Stimulated activated CD8-positive, alpha-beta memory T cell treated with anti-CD3 and anti-CD28 coated beads, Interleukin-2, amount 100 ng/mL, for 1 hour (primary cell): ENCODE results near the gene SNRPD2.
A peak's percentile ranks its signal among the peaks of the same experiment; 100 is the strongest.
"Not testable (repeated sequence)": the region's sequence is repeated elsewhere in the genome, so short reads cannot be mapped to it uniquely, and the experiment has no call there.

Source experiments
- DNase-seq, 2 donors: peaks; one replicate each; pipeline ENCODE4 v3.0.0-alpha.2; 2020; ENCODE audit warnings: low read depth in 2 of 2

Gene SNRPD2

GRCh38 chr19:45705115-45705514, 13.4 kb upstream of the SNRPD2 start:
- DNase-seq, result no peak

DNA sequence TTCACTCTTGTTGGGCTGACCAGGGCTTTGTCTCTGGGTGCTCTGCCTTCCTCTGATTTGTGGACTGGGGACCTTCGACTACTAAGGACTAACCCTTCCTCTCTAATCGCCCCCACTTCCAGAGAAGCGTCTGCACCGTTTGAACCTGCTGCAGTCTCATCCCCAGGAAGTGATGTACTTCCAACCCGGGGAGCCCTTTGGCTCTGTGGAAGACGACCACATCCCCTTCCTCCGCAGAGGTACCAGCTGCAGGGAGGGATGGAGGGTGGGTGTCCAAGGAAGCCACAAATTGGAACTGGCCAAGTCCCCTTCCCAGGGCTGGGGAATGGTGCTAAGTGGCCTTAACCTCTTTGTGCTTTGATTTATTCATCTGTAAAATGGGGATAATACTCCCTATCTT, 9.9 kb upstream of the SNRPD2 start:
- no peak for DNase-seq

DNA sequence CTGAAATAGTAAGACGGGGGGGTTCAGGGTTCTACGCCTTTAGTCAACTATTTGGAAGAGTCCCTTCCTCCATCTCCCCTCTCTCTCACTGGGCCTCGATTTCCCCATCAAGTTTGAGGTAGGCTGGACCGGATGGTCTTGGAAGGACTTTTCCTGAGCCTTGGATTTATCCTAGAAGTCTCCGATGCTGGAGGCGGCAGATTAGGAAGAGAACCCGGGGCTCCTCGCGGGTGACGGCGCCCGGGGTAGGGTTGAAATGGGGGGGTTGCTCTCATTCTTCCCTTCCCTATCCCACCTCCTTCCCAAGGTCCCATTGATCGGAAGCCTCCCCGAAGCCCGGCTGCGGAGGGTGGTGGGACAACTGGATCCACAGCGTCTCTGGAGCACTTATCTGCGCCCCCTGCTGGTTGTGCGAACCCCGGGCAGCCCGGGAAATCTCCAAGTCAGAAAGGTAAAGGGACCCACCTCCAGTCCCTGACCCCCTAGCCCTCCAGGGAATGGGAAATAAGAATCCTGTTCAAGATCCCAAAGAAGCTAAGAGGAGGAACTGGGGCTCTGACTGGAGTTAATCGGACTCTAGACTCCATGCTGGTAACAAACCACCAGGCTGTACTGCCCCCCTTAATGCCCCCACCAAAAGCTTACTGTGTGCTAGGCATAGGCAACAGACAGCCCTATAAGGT, 1.5 kb upstream of the SNRPD2 start:
- DNase-seq, result peak; percentile 48 to 70

- peak; percentile 88 to 95 for DNase-seq
Observed at GRCh38 chr19:45692187-45693105, 693 bp upstream of the SNRPD2 start, which contains the start of gene QPCTL. TSS of gene QPCTL (plus strand) at chr19:45692666. CDS start at chr19:45692704, 38 bp downstream.

DNA sequence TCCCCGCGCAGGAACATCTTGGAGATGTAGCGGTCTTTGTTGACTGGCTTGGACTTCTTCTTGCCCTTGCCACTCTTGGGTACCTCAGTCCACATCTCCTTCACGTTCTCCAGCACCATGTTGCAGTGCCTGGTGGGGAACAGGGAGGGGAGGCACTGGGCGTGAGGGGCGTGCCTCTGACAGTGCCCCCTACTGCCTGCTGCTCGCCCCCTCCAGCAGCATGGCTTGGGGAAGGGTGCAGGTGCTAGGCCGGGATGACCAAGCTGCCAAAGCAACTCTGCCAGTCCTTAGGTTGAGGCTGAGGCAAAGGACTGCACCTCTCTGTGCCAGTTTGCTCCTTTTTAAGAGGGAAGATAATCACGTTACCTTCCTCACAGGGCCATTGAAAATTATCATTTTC, 4.2 kb downstream of the SNRPD2 start:
- DNase-seq, result no peak

- DNase-seq, result not testable (repeated sequence)
Observed at GRCh38 chr19:45685045-45685444, 6.7 kb downstream of the SNRPD2 start.

DNA sequence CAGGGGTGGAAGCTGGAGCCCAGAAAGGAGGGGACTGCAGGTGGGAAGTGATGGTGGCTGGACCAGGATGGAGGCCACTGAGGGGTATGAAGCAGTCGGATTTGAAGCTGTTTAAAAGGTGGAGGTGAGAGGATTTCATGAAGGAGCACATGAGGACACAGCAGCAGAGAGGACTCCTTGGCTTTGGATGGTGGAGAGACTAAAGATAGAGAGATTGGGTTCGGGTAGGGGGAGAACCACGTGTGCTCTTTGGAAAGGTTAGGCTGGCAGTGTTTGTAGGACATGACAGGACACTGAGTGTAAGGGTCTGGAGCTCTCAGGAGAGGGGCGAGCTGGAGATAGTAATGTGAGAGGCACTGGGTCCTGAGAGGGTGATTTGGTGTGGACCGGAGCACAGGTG, 8.8 kb downstream of the SNRPD2 start:
- DNase-seq, result no peak

GRCh38 chr19:45682117-45682516, 9.6 kb downstream of the SNRPD2 start:
- DNase-seq, result no peak

GRCh38 chr19:45681391-45682015, 10.2 kb downstream of the SNRPD2 start:
- peak; percentile 73 to 75 for DNase-seq

DNA sequence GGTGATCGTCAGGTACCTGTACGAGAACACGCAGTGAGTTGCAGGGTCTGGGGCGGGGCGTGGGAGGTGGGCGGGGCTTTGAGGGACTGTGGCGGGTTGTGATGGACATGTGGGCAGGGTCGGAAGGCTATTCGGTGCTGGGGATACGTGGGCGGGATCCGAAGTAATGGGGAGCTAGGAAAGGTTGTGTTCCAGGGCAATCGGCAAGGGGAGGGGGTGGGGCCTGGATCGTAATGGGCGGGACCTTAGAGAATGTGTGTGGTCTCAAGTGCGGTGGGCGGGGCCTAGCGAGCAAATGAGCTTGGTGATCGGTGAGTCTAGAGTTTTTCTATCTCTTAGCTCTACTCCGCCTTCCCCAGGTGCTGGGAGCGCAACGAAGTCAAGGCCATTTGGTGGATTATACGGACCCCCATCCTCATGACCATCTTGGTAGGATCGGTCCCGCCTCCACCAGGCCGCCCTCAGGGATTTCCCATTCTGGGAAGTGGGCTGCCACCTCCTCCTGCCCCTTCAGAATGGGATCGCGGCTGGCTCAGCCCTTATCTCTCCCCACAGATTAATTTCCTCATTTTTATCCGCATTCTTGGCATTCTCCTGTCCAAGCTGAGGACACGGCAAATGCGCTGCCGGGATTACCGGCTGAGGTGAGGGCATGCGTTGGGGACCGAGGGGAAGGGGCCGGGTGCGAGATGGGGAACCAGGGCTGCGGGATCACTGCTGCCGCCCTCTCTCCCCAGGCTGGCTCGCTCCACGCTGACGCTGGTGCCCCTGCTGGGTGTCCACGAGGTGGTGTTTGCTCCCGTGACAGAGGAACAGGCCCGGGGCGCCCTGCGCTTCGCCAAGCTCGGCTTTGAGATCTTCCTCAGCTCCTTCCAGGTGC, 14.2 kb downstream of the SNRPD2 start:
- peak in 1 of 2 donors; percentile 67 for DNase-seq

DNA sequence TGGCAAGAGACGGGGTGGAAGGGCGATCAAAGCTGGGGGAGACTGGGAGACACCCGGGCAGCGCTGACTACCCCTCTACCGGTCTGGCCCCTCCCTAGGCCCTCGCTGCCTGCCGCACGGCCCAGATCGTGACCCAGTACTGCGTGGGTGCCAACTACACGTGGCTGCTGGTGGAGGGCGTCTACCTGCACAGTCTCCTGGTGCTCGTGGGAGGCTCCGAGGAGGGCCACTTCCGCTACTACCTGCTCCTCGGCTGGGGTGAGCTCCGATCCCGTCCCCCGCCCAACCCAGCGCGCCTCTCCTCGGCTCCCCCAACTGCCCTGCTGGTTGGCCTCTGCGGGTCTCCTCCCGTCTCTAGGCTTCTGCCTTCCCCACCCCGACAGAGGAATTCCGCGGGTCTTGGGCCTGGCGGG, 14.9 kb downstream of the SNRPD2 start:
- DNase-seq, result no peak

DNA sequence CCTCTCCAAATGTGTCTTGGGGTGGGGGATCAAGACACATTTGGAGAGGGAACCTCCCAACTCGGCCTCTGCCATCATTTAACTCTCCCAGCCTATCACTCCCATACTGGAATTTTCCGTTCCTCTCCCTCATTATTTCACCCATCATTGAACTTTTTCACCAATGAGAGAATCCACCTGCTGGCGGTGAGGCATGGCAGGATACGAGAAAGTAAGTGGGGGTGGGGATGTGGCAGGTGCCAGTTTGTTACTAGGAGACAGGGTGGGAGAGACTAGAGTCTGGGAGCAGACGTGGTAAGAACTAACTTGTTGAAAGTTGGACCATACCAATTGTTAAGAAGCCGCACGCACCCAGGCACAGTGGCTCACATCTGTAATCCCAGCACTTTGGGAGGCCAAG, 16.8 kb downstream of the SNRPD2 start:
- no peak for DNase-seq

DNA sequence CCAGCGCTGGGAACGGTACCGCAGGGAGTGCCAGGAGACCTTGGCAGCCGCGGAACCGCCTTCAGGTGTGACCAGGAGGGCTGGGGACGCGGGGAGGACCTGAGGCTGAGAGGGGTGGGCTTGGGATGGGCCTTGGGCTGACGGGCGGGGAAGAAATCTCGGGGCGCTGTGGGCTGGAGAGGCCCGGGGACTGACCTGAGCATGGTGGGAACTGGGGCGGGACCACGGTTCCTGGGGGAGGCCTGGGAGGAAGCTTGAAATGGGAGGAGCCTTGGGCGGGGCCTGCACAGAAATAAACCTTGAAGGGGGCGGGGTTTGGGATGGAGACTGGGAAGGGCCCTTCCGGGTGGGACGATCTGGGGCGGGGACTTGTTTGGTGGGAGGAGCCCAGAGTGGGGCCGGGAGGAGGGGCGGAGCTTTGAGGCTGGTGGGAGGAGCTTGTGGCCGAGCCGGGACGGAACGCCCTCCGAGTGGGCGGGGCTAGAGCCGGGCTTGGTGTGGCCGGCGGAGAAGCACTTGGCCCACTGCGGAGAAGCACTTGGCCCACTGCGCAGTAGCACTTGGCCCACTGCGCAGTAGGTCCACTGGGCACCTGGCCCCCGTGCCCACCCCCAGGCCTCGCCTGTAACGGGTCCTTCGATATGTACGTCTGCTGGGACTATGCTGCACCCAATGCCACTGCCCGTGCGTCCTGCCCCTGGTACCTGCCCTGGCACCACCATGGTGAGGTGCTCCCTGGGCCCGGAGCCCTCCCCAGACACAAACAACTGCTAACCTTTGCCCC, 20.9 kb downstream of the SNRPD2 start:
- no peak for DNase-seq

- no peak for DNase-seq
Observed at GRCh38 chr19:45668342-45668871, 23.3 kb downstream of the SNRPD2 start.

DNA sequence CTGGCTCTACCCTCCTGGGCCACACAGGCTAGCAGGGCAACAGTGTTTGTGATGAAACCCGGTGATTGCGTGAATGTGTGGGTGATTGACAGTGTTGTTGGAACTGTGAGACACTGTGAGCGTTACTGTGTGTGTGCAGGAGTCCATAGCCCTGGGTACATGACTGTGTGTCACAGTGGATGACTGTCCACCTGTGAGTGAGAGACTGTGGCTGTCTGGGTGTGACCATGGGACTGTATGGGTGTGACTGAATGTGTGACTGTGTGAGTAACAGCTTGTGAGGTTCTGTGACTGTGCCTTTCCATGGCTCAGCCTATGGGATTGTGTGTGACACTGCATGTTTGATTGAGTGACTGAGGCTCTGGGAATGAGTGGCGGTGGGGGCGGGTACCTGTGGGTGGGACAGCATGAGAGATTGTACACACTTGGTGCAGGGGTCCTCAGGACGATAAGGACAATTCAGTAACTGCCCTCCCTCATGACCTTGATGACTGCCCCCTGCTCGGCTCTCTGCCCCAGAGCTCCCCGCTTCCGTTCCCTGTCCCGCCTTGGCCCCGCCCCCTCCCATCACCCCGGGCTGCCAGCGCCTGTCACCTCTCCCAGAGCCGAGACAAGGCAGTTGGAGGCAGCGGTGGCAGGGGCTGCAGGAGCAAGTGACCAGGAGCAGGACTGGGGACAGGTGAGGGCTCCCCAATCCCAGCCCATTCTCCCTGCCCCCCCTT, 24.0 kb downstream of the SNRPD2 start, which contains the start of gene GIPR:
TSS of gene GIPR (plus strand) at position 602 of the 722 bp plus-strand sequence. CDS start 1,300 bp downstream, outside the sequence.
- DNase-seq, result no peak

DNA sequence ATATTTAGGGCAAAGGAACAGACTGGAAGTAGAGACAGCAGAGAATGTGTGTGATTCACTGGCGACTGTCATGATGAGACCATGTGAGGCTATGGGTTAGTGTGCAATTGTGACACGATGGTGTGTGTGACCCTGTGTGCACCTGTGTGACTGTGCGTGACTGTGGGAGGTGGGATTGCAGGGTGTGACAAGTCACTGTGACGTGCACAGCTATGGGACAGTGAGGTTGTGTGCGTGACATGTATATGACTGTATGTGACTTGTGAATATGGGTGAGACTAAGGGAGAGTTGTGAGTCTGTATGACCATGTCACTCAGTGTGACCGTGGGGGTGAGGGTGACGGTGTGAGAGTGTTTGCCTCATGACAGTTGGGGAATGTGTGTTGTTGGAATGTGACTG, 27.2 kb downstream of the SNRPD2 start:
- DNase-seq, result no peak

DNA sequence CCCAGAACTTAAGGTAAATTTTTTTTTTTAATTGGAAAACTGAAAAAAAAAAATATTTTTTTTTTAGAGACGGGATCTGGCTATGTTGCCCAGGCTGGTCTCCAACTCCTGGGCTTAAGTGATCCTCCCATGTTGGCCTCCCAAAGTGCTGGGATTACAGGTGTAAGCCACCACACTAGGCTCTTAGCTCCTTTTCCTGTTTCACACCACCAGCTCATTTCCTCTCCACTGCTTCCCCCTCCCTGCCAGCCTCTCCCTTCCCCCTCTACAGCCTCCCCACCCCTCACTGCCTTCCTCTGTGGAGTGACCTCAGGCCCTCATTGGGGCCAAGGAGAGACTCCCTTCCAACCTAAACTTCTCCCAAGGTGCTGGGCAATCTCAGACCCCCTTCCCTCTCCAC, 28.0 kb downstream of the SNRPD2 start:
- no peak for DNase-seq

DNA sequence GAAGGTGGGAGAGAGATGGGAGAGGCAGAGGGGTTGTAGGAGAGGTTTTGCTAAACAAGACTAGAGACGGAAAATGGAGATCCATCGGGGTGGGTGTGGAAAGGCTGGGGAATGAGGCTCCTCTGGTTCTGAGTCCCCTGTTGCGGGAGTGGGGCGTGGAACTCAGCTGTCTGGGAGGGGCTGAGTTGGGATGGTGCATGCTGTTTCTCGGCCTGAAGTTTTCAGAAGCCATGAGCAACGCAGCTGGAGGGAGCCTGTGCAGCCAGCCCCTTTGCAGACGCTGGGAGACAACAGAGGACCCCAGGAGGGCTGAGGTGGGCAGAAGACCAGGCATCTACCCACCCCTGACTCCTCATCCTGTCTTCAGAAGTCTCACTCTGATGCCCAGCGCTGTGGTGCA, 31.1 kb downstream of the SNRPD2 start:
- DNase-seq, result no peak

DNA sequence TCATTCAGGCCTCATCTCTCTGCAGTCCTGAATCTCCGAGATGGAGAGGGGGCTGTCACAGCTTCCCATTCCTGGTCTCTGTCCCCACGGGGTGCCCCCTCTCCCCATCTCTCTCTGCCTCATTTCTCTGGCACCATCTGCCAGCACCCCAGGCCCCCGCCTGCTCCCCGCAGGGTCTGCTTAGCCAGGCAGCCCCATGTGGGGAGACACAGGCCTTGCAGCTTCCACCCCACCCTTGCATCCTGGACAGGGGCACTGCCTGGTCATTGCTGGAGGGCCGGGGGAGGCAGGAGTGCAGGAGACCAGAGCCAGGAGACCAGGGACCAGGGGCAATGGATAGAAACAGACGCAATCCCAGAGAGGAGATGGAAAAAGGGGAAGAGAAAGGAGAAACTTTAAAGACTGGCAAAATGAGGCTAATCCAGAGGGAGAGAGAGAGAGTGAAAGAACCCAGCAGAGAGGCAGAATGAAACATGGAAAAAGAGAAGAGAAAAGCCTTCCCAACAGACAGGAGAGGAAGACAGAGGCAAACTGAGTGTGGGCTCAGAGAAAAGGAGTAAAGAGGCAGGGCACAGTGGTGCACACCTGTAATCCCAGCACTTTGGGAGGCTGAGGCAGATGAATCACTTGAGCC, 32.5 kb downstream of the SNRPD2 start:
- no peak for DNase-seq
